ENCODE data around the gene TPX2.
A peak's percentile ranks its signal among the peaks of the same experiment; 100 is the strongest.

Gene TPX2

GRCh38 chr20:31820228-31820627 lies 81.1 kb downstream of the TPX2 start:
- H3K4me2 ChIP-seq (ENCODE audit: low read length) = no peak overlapping the region
- H2AFZ ChIP-seq (ENCODE audit: low read length) = no peak overlapping the region
- H3K27ac ChIP-seq (ENCODE audit: low read depth, low read length, poor library complexity, severe bottlenecking) = no peak overlapping the region
- no peaks in the 10 kb centered on the region for H4K20me1 ChIP-seq (ENCODE audit: insufficient read depth, low read length)
- no peak overlapping the region for H3K4me3 ChIP-seq (ENCODE audit: low read depth, low read length, poor library complexity, severe bottlenecking)
- H3K27me3 ChIP-seq (ENCODE audit: insufficient read depth, low read length) = no peaks in the 10 kb centered on the region
- H3K9me3 ChIP-seq (ENCODE audit: low read length) = no peaks in the 10 kb centered on the region
- H3K9ac ChIP-seq (ENCODE audit: low read length) = no peak overlapping the region
- H3F3A ChIP-seq (ENCODE audit: insufficient read depth, low read length) = no peaks in the 10 kb centered on the region
- H3K4me1 ChIP-seq (ENCODE audit: insufficient read depth, low read length, severe bottlenecking) = no peaks in the 10 kb centered on the region
- no peaks in the 10 kb centered on the region for H3K36me3 ChIP-seq (ENCODE audit: insufficient read depth, low read length)
- TF ChIP-seq CTCF (IDR thresholded peaks at IDR 0.05; ENCODE audit: low read length) (no peak), EZH2 (IDR thresholded peaks at IDR 0.05; ENCODE audit: borderline replicate concordance, low read length) (no peak)
- H3K79me2 ChIP-seq (ENCODE audit: insufficient read depth, low read length) = no peaks in the 10 kb centered on the region
- H3K9me2 ChIP-seq (ENCODE audit: low read depth, low read length) = no peaks in the 10 kb centered on the region

- H3K27ac ChIP-seq (ENCODE audit: low read depth, low read length, poor library complexity, severe bottlenecking) = no peak overlapping the region
- TF ChIP-seq EZH2 (IDR thresholded peaks at IDR 0.05; ENCODE audit: borderline replicate concordance, low read length) (no peak), CTCF (IDR thresholded peaks at IDR 0.05; ENCODE audit: low read length) (no peak)
Observed at GRCh38 chr20:31821427-31821826, 82.3 kb downstream of the TPX2 start.

GRCh38 chr20:31822421-31823330 lies 83.6 kb downstream of the TPX2 start:
- Histone ChIP-seq H3K27me3 (ENCODE audit: insufficient read depth, low read length) (no peaks in the 10 kb centered on the region), H3K9ac (ENCODE audit: low read length) (no peak overlapping the region), H3K79me2 (ENCODE audit: insufficient read depth, low read length) (no peaks in the 10 kb centered on the region), H3K4me2 (ENCODE audit: low read length) (no peak overlapping the region), H2AFZ (ENCODE audit: low read length) (no peak overlapping the region), H3K4me3 (ENCODE audit: low read depth, low read length, poor library complexity, severe bottlenecking) (no peak overlapping the region), H3K36me3 (ENCODE audit: insufficient read depth, low read length) (no peaks in the 10 kb centered on the region), H3K27ac (ENCODE audit: low read depth, low read length, poor library complexity, severe bottlenecking) (no peak overlapping the region), H3F3A (ENCODE audit: insufficient read depth, low read length) (no peaks in the 10 kb centered on the region), H4K20me1 (ENCODE audit: insufficient read depth, low read length) (no peaks in the 10 kb centered on the region), H3K9me2 (ENCODE audit: low read depth, low read length) (no peaks in the 10 kb centered on the region), H3K4me1 (ENCODE audit: insufficient read depth, low read length, severe bottlenecking) (no peaks in the 10 kb centered on the region), H3K9me3 (ENCODE audit: low read length) (no peaks in the 10 kb centered on the region)
- no peak for TF ChIP-seq EZH2 (IDR thresholded peaks at IDR 0.05; ENCODE audit: borderline replicate concordance, low read length)
- TF ChIP-seq CTCF (IDR thresholded peaks at IDR 0.05; ENCODE audit: low read length) = peak; percentile 97

More at GRCh38 chr20:31821427-31821826, 82.3 kb downstream of the TPX2 start:
- no peak overlapping the region for H3K4me3 ChIP-seq (ENCODE audit: low read depth, low read length, poor library complexity, severe bottlenecking)
- H4K20me1 ChIP-seq (ENCODE audit: insufficient read depth, low read length) = no peaks in the 10 kb centered on the region
- no peaks in the 10 kb centered on the region for H3K27me3 ChIP-seq (ENCODE audit: insufficient read depth, low read length)
- H3K4me1 ChIP-seq (ENCODE audit: insufficient read depth, low read length, severe bottlenecking) = no peaks in the 10 kb centered on the region
- H3K4me2 ChIP-seq (ENCODE audit: low read length) = no peak overlapping the region
- H2AFZ ChIP-seq (ENCODE audit: low read length) = no peak overlapping the region
- no peak overlapping the region for H3K9ac ChIP-seq (ENCODE audit: low read length)
- H3K36me3 ChIP-seq (ENCODE audit: insufficient read depth, low read length) = no peaks in the 10 kb centered on the region
- H3K79me2 ChIP-seq (ENCODE audit: insufficient read depth, low read length) = no peaks in the 10 kb centered on the region
- no peaks in the 10 kb centered on the region for H3K9me3 ChIP-seq (ENCODE audit: low read length)
- H3F3A ChIP-seq (ENCODE audit: insufficient read depth, low read length) = no peaks in the 10 kb centered on the region
- H3K9me2 ChIP-seq (ENCODE audit: low read depth, low read length) = no peaks in the 10 kb centered on the region
